ENCODE data around the gene ODF2. TPM values are rescaled to one million over a fixed set of nuclear protein-coding genes. Genes with fewer than 3 reads are reported as not detected.

Gene ODF2
- total and polyA plus RNA-seq, 10 of the 15 experiments (the other 5 are each of a cell fraction or from before 2014, with no cell fraction given), result 8.7 to 65.1 (median 38.5) TPM

- TF ChIP-seq ZBTB33 (IDR thresholded peaks at IDR 0.05) (no peak), MXI1 (IDR thresholded peaks at IDR 0.05; ENCODE audit: low read depth, low read length) (no peak), TCF12 (IDR thresholded peaks at IDR 0.05; ENCODE audit: low read depth, low read length) (no peak), NFIC (IDR thresholded peaks at IDR 0.05; ENCODE audit: low read depth, low read length) (no peak), IKZF1 (conservative IDR thresholded peaks at IDR 0.05) (no peak), REST (IDR thresholded peaks at IDR 0.05; ENCODE audit: low read depth, low read length) (no peak), BACH1 (IDR thresholded peaks at IDR 0.05; ENCODE audit: borderline replicate concordance) (no peak), KDM1A (IDR thresholded peaks at IDR 0.05; ENCODE audit: borderline replicate concordance) (no peak), DPF2 (IDR thresholded peaks at IDR 0.05) (no peak), CEBPZ (IDR thresholded peaks at IDR 0.05; ENCODE audit: low read depth, low read length) (no peak), BHLHE40 (IDR thresholded peaks at IDR 0.05; ENCODE audit: borderline replicate concordance in 1 of 2, low read depth in 2 of 2, low read length in 1 of 2) (no peak), MTA2 (IDR thresholded peaks at IDR 0.05; ENCODE audit: low read depth) (no peak), SREBF1 (IDR thresholded peaks at IDR 0.05; ENCODE audit: low read length) (no peak), NRF1 (conservative IDR thresholded peaks at IDR 0.05; ENCODE audit: low read depth, low read length) (no peak), MYB (IDR thresholded peaks at IDR 0.05; ENCODE audit: borderline replicate concordance, low read depth, low read length) (no peak), EP300 (IDR thresholded peaks at IDR 0.05; ENCODE audit: borderline replicate concordance in 1 of 2, control insufficient read depth in 1 of 2, low read depth in 2 of 2, low read length in 2 of 2) (no peak)
- H3K79me2 ChIP-seq (ENCODE audit: control insufficient read depth, insufficient read depth, low read length), result no peaks in the 10 kb centered on the region
- H3K9me3 ChIP-seq (replicated peaks; ENCODE audit: control insufficient read depth, insufficient read depth, low read length), result no peaks in the 10 kb centered on the region
- no peak overlapping the region for H3K27ac ChIP-seq (ENCODE audit: control insufficient read depth, insufficient read depth)
- no TSS peak for BruUV-seq (replicated peaks)
- H3K36me3 ChIP-seq (ENCODE audit: control insufficient read depth in 2 of 2, insufficient read depth in 2 of 2, low read length in 1 of 2), result peaks cover 31 to 33% of the 10 kb centered on the region in 2 experiments; a peak in 3 of 4 replicates
- RAD21 ChIA-PET (ENCODE audit: unreplicated experiment), result no interaction called here
- no peaks in the 10 kb centered on the region for H3K27me3 ChIP-seq (replicated peaks in 1 of 2; ENCODE audit: control insufficient read depth in 2 of 2, insufficient read depth in 2 of 2, low read length in 1 of 2)
- SMC1A ChIA-PET (ENCODE audit: uncharacterized antibody, unreplicated experiment), result no interaction called here
- CTCF ChIA-PET, result interaction anchor here (2.3 kb wide), 1 partner anchor 11 kb away, joined by 8 read pairs; no protein-coding TSS in a partner anchor
- H4K20me1 ChIP-seq (ENCODE audit: control insufficient read depth, insufficient read depth), result no peaks in the 10 kb centered on the region
- no peaks in the 10 kb centered on the region for H3K4me1 ChIP-seq (ENCODE audit: control insufficient read depth, insufficient read depth, low read length)
- no peak overlapping the region for H3K4me3 ChIP-seq
- POLR2A ChIA-PET, result no interaction called here
- in situ Hi-C loops (cut with MboI) (no loop called here), intact Hi-C loops (cut with micrococcal nuclease; ENCODE audit: unreplicated experiment) (no loop called here)
- no peak overlapping the region for H3K9ac ChIP-seq (ENCODE audit: control insufficient read depth, insufficient read depth, low read length)
- no peak for FAIRE-seq
- no peak overlapping the region for H2AFZ ChIP-seq (ENCODE audit: control insufficient read depth, low read depth, low read length)
- DNase-seq (ENCODE audit: low read depth, low spot score), result no peak
- H3K4me2 ChIP-seq (ENCODE audit: control insufficient read depth, insufficient read depth), result no peak overlapping the region
- no peak for ATAC-seq
Observed at GRCh38 chr9:128486201-128486600, 30.4 kb downstream of the ODF2 start.
